Measurements from ENCODE around the gene PTGS1.
"Not testable (repeated sequence)": the region's sequence is repeated elsewhere in the genome, so short reads cannot be mapped to it uniquely, and the experiment has no call there.

Gene PTGS1

GRCh38 chr9:122401896-122402295 lies 31.1 kb downstream of the PTGS1 start:
- no peak for DNase-seq

GRCh38 chr9:122402403-122402871 lies 31.6 kb downstream of the PTGS1 start:
- no peak for DNase-seq

GRCh38 chr9:122402874-122403273 lies 32.0 kb downstream of the PTGS1 start:
- DNase-seq: no peak

- DNase-seq: no peak
Observed at GRCh38 chr9:122403381-122404000, 32.7 kb downstream of the PTGS1 start.

- not testable (repeated sequence) for DNase-seq
Observed at GRCh38 chr9:122405304-122406069, 34.7 kb downstream of the PTGS1 start.

GRCh38 chr9:122406070-122406890 lies 35.5 kb downstream of the PTGS1 start:
- no peak for DNase-seq

- not testable (repeated sequence) for DNase-seq
Observed at GRCh38 chr9:122414108-122414507, 43.3 kb downstream of the PTGS1 start.

GRCh38 chr9:122418016-122418415 lies 47.2 kb downstream of the PTGS1 start:
- no peak for DNase-seq

GRCh38 chr9:122420315-122420714 lies 49.5 kb downstream of the PTGS1 start:
- no peak for DNase-seq

GRCh38 chr9:122425087-122425486 lies 54.3 kb downstream of the PTGS1 start:
- no peak for DNase-seq

GRCh38 chr9:122426723-122427122 lies 55.9 kb downstream of the PTGS1 start:
- no peak for DNase-seq

- DNase-seq: no peak
Observed at GRCh38 chr9:122442568-122442967, 71.7 kb downstream of the PTGS1 start.

GRCh38 chr9:122444041-122444733 lies 73.4 kb downstream of the PTGS1 start:
- DNase-seq: no peak

All from retina (tissue), 1 donor.